Measurements from ENCODE around the gene BICDL2. TPM values are rescaled to one million over a fixed set of nuclear protein-coding genes. Genes with fewer than 3 reads are reported as not detected.

BICDL2 gene
- polyA plus RNA-seq, 1 donor, result not detected

GRCh38 chr16:3047387-3047720 is 10.6 kb upstream of the BICDL2 start:
- DNase-seq (ENCODE audit: low read depth), result no peak

DNA sequence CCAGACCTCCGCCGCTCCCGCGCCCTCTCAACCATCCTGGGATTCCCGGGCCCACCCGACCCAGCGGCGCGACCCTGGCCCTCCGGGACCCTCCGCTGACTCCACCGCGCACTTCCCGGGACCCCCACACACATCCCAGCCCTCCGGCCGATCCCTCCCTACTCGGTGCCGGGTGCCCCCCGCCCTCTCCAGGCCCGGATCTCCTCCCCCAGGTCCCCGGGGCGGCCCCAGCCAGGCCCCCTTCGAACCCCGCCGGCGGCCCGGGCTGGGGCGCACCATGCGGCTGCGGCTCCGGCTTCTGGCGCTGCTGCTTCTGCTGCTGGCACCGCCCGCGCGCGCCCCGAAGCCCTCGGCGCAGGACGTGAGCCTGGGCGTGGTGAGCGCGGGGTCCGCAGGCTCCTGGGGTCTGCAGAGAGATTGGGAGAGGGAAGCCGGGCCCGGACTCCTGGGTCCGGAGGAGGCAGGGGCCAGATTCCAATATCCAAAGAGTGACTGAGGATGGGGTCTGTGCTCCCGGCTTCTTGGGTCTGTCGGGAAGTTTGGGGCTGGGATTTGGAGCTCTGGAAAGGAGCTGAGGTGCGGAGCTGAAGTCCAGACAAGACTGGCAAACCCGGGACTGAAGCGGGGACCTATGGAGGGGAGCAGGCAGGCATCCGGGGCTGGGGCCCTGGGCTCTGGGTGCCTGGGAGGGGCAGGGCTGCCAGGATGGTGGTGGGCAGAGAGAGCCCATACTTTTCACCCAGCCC is 10.1 kb upstream of the BICDL2 start:
- no peak for DNase-seq (ENCODE audit: low read depth)

DNA sequence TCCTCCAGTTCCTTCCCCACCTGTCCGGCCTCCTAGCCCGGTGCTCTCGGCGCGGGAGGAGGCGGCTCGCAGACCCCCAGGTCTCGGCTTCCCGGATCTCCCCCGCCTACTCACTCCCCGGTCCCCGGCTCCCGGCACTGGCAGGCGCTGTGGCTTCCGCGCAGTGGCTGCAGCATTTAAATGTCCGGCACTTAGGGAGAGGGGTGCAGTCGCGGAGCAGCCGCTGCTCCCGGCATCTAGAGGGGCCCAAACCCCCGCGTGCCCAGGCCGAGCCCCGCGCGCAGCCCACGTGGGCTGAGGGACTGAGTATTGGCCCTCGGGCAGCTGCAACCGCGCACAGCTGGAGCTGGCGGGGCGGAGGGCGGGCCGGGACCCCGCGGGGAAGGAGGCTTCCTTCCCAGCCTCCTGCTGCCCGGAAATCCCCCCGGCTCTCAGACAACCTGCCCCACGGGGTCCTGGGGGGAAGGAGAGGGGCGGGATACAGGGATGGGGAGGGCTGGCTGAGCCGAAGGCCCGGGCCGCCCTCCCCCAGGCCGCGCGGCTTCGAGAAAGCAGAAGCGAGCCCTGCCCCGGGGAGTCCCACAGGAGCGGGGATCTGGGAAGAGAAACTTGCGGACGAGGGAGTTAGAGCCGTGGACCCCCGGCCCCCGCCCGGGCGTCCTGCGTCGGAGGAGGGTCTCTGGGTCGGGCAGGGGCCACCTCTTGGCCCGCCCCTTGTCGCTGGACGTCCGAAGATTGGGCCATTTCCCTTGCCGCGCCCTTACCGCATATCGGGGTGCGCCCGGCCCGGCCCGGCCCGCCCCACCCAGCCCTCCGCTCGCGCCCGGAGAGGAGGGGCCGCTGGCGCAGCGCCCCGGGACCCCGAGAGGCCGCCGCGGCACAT is 9.3 kb upstream of the BICDL2 start, which contains the start of gene MMP25:
Gene MMP25, plus strand, starts transcription at position 804 of the 883 bp plus-strand sequence. CDS start 357 bp downstream, outside the sequence.
- no peak for DNase-seq (ENCODE audit: low read depth)

DNA sequence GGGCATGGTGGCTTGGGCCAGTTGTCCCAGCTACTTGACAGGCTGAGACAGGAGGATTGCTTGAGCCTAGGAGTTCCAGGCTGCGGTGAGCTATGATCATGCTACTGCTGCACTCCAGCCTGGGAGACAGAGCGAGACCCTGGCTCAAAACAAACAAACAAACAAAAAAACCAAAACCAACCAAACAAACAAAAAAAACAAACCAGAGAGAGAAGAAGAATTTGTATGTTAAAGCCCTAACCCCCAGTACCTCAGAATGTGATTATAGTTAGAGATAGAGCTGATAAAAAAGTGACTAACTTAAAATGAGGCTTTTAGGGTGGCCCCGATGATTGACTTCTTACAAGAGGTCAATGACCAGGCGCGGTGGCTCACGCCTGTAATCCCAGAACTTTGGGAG is 8.0 kb upstream of the BICDL2 start:
- no peak for DNase-seq (ENCODE audit: low read depth)

DNA sequence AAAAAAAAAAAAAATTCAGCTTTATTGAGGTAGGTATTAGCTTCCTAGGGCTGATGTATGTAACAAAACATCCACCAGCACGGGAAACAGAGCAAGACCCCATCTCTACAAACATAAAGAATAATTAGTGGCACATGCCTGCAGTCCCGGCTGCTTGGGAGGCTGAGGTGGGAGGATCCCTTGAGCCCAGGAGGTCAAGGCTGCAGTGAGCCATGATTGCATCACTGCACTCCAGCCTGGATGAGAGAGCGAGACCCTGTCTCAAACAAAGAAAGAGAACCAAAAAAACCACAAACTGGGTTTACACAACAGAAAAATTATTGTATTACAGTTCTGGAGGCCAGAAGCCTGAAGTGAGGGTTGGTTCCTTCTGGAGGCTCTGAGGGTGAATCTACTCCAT is 5.6 kb upstream of the BICDL2 start:
- no peak for DNase-seq (ENCODE audit: low read depth)

DNA sequence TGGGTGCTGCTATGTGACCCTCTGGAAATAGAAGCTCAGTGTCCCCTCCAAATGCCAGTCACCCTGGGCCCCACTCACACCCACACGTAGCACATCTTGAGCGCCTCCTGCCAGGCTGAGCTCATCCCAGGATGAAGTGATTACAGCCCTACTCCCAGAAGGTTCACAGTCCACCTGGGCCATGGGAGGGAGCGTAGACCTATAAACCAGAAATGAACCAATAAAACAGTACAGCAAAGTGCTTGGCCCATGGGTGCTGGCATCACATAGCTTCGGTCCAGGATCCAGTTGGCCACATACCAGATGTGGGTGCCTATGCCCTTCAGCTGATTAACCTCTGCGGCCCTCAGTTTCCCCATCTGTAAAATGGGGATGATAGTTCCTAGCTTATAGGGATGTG is 2.2 kb upstream of the BICDL2 start:
- DNase-seq (ENCODE audit: low read depth), result no peak

- DNase-seq (ENCODE audit: low read depth), result no peak
Observed at GRCh38 chr16:3038256-3038655, 1.5 kb upstream of the BICDL2 start.

DNA sequence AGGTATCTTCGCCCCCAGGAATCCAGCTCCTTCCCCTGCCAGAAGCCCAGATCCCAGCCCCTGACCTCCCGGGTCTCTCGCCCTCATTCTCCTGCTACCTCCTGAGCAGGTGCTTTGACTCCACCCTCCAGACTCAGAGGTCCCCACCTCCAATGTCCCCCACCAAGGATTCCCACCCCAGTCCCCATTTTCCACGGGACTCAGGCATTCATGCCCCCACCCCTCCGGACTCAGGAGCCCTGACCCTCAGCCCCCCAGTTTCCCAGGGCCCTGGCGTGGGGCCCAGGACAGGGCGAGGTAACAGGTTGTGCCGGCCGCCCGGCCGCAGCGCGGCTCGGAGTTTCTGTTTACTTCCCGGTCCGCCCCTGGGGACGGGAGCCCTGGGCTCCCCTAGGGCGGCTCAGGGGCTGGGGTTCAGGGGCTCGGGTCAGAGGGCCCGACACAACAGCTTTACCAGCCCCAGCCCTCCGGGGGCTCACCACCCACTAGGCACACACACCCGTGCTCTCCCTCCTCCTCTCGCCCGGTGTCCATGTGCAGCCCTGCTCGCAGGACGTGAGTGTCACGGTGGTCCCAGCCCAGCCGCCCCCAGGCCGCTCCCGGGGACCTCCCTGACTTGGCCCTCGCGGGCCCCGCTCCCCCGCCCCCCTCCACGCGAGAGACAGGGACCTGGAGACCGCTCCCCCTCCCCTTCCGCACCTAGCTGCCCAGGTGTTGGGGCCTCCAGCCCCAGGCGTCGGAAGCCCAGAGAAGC is 595 bp downstream of the BICDL2 start:
- no peak for DNase-seq (ENCODE audit: low read depth)

GRCh38 chr16:3035289-3035971 is 1.3 kb downstream of the BICDL2 start:
- no peak for DNase-seq (ENCODE audit: low read depth)

- DNase-seq (ENCODE audit: low read depth), result no peak
Observed at GRCh38 chr16:3032624-3033023, 4.1 kb downstream of the BICDL2 start.

DNA sequence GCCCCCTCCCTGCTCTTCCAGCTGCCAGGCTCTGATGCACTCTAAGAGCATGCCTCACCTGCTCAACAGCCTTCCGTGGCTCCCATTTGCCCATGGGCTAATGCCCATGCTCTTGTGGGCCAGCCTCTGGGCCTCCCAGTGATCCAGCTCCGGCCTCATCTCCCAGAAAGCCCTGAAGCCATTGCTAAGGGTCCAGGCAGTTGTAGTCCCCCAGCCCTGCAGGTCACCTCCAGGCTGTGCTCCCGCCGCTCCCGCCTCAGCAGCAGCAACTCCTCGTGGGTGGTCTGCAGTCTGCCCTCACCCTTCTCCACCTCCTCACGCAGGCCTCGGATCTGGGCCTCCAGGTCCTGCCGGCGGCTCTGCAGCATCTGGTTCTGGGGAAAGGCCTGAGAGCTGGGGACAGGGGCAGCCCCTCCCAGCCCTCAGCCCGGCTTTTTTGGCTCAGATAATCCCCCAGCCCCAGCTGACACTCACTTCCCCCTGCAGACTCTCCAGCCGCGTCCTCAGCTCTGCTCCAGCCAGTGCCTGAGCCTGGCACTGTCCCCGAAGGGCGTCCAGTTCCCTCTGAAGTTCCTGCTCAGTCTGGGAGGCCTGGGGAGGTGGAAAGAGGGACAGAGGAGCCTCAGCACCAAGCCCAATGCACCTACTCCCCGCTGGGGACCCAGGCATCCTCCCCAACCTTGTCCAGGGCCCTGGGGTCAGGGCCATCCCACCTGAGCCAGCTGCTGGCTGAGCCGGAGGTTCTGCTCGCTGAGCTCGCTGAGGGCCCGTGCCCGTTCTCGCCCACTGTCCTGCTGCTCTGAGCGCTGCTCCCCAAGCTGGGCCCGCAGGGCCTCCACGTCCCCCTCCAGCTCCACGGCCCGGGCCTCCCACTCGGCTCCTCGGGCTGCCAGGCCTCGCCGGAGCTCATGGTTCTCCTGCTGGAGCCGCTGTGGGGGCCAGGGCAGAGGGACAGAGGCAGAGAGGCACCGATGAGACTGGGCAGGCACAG is 6.2 kb downstream of the BICDL2 start:
- no peak for DNase-seq (ENCODE audit: low read depth)

- no peak for DNase-seq (ENCODE audit: low read depth)
Observed at GRCh38 chr16:3029491-3030221, 7.1 kb downstream of the BICDL2 start.

DNA sequence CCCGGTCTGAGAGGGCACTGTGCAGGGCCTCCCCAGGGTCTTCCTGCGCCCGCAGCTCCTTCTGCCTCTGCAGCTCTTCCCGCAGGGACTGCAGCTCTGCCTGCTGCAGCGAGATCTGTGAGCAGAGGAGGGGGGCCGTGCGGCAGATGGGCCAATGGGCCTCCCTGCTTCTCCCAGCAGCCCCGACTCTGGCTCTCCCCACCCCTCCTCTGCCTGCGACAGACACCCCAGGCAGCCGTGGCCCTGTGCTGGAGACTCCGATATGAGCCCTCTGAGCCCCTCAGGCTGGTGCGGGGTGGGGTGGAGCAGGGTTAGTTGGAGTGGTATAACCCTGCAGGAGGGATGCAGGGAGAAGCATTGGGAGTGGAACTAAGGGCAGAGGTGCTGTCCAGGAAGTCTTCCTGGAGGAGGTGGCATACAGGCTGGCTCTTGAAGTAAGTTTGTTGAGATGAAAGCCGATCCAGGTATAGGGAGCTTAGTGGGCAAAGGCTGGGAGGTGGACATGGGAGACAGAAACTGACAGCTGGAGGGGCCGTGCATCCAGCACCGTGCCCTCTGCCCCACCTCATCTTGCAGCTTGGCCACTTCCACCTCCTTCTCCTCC is 7.9 kb downstream of the BICDL2 start:
- no peak for DNase-seq (ENCODE audit: low read depth)

DNA sequence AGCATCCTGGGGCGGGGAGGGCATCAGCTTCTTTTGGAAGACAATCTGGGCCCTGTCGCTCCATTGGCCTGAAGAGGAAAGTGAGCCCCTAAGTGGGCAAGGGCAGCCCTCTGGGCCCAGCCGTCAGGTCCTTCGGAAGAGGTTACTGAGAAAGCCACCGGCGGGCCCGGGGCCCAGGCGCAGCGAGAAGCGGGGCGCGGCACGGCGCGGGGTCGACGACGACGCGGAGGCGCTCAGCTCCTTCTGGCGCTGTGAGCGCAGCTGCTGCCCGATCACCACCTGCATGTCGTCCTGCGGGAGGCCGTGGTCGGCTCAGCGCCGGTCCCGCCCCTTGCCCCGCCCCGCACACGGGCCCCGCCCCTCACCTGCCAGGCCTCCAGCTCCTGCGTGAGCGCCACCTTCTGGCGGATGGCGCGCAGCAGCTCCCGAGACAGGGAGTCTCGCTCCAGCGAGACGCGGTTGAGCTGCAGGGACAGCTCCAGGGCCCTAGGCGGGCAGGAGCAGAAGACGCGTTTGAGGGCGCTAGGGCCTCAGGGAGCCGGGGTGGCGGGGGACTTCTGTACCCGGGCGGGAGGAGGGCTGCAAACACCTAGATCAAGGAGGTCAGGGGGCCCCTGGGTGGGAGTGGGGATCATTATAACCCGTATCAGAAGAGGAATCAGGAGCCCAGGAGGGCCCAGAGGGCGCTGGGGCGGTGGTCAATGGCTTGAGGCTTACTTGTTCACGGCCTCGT is 8.6 kb downstream of the BICDL2 start:
- DNase-seq (ENCODE audit: low read depth), result no peak

DNA sequence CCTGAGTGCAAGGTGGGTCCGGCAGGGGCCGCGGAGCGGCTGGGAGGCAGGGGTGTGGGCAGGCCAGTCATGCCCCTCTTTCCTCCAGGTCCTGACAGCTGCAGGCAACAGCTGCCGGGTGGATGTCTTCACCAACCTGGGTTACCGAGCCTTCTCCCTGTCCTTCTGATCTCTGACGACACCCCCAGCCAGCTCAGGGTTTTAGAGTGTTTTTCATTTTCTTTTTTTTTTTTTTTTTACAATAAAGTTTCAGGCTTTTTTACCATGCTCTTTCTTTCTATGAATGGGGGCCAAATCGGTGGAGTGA is 9.3 kb downstream of the BICDL2 start:
- DNase-seq (ENCODE audit: low read depth), result no peak

- DNase-seq (ENCODE audit: low read depth), result no peak
Observed at GRCh38 chr16:3026609-3027488, 9.9 kb downstream of the BICDL2 start.

GRCh38 chr16:3026003-3026378 is 10.8 kb downstream of the BICDL2 start:
- DNase-seq (ENCODE audit: low read depth), result no peak
